GM19239 (cell line): ENCODE data around the gene NUDC.
"Not testable (repeated sequence)": the region's sequence is repeated elsewhere in the genome, so short reads cannot be mapped to it uniquely, and the experiment has no call there.

Experiments used
- DNase-seq: peaks from one replicate; pipeline ENCODE4 v3.0.0; 2011; ENCODE audit warnings: low spot score; ENCODE audit not compliant: insufficient read length
- FAIRE-seq: peaks from 2 replicates; lab custom pipeline; 2011; peaks lifted over from hg19 to GRCh38; lab: Jason Lieb, UNC

The NUDC gene

DNA sequence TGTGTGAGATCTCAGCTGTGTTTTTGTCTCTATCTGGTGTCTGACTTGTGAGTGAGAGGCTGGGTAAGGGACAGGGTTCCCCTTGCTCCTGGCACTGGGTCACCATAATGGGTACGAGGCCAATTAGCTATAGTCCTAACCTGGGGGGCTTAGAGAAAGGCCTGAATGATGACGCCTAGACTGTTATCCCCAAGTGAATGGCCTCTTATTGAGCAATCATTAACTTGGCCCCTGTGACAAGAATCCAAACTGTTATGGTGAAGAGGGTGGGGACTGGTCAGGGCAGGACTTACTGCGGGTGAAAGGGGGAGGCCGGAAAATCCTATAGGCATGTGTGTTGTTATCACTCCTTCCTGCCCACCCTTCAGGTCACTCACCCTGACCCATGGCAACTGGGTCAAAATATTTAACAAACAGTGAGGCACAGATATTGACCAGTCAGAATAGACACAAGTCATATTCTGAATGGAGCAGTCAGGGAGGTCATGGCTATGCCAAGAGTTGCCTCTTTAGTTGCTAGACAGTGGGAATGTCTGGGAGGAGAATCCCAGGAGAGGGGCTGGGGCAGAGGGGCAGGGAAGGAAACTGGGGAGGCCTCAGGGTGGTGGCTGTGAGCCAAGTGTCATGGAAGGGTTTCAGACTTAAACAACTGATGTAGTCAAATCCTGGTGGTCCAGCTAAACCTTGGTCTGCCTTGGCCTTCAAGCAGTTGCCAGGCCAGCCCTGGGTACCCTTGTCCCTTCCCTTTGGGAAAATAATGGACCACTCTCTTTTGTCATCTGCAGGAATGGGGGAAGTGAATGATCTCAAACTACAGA, 11.0 kb upstream of the NUDC start:
- DNase-seq (no peak), FAIRE-seq (no peak)

DNA sequence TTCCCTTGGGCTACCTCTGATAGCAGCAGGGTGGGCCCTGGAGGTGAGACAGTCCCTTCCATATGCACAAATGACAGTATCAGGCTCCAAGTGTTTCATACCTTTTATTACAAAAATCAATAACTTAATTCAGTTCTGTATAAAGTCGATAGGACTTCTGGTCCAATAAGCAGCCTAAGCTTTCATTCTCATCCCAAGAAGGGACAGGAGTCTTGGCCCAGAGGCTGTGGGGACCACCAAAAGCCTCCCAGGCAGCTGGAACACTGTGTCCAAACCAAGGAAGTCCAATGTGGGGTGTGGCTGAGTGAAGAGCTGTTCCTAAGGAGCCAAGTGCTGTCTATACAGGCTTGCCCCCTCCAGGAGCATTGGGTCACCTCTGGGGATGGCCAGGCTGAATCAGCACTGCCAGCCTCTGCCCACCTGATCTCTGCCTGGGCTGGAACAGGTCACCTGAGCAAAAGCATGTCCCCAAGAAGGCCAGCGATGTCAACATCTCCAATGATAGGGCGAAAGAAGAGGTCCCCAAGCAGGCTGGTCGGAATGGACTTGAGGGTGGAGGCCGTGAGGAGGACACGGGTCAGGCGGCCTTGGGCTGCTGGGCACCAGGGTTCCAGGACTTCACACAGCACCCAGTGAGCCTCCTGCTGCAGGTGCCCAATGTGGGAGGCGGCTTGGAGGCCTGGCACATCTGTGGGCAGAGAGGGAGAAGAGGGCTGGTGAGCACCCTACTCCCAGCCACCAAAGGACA, 10.0 kb upstream of the NUDC start:
- FAIRE-seq (no peak), DNase-seq (no peak)

DNA sequence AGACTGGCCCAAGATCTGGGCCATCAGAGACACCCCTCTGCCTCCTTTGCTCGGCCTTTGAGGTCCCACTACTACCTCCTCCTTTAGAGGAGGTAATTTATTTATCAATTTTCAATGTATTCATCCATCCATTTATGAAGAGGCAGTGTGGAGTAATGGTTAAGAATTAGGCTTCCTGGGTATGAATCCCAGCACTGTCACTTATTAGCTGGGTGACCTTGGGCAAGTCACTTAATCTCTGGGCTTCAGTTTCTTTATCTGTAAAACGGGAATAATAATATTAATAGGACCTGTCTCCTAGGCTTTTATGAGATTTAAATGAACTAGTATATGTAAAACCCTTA, 9.4 kb upstream of the NUDC start:
- DNase-seq (no peak), FAIRE-seq (no peak)

DNA sequence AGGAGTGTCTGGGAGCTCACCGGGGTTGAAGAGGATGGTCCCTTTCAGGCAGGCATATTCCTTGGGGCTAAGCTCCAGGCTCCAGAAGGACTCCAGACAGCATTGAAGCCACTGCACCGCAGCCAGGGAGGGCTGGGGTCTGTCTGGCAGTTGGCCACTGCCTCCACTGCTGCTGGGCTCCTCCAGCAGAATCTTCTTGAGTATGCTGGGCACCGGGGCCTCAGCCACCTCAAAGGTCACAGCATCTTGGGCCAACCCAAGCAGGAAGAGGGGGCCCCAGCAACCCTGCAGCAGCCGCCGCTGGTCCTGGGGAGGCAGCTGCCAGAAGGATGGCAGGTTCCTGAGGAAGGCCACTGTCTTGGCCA, 8.2 kb upstream of the NUDC start:
- DNase-seq, result no peak
- FAIRE-seq, result no peak

DNA sequence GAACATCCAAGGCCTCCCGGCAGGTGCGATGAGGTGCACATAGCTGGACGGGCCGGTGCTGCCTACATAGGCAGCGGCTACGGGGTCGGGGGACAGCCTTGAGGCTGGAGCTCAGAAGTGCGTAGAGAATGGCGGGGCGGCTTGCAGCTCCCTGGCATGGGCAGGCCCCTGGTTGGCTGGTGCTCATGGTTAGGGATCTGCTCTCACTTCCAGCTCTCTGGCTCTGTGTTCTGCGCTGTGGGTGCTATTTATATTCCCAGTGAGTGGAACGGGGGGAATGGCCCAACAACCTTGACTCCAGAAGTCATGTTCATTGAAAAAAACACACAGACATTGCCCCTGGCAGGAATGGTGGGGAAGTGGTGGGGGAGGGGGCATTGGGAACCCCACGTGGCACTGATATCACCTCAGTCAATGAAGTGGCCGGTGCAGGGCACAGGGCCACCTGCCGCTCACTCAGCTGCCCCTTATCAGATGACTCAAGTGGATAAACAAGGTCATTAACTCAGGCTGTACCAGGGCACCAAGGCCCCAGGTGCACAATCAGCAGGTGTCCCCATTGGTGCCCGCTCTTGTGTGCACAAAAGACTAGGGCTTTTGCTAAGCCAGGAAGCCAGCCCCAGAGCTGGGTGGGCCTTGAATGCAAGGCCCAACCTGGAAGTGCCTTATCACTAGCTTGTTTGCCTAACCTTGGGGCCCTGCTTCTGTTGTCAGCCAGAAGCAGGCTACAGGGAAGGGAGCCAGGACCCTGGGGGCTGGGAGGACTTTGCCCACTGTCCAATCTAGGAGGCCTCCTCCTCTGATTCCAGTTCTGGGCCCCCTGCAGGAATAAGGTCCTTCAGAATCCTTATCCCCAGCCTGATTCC, 7.6 kb upstream of the NUDC start, which contains the start of gene NR0B2:
NR0B2 (minus strand) TSS at position 222 of the 866 bp plus-strand sequence; CDS start at position 187, 35 bp downstream.
- no peak for FAIRE-seq
- no peak for DNase-seq

DNA sequence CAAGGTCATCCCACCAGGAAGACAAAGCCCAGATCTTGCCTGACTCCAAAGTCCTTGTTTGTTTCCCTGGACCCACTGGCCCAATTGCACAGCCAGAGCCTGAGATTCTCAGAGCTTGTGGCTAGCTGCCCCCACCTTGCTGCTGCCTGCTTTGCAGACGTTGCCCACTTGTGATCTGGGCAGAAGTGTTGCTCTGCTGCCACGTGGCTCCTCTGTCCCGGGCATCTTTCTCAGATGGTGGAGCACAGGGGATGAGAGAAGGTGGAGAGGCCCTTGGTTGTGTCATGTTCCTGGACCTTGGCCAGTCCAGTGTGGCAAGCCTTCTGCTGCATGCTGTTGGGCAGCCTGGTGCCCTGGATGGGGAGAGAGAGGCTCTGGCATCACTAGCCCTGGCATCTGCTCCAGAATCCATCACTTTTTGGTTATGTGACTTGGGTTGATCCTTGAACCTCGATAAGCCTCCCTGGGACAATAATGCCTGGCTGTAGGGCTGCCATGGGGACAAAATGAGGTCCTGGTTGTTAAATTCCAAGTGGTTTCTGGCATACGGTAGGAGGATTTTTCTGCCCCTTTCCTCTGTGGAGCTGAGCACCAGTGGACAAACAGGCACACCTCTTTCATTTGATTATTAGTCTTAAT, 6.2 kb upstream of the NUDC start:
- FAIRE-seq (no peak), DNase-seq (no peak)

DNA sequence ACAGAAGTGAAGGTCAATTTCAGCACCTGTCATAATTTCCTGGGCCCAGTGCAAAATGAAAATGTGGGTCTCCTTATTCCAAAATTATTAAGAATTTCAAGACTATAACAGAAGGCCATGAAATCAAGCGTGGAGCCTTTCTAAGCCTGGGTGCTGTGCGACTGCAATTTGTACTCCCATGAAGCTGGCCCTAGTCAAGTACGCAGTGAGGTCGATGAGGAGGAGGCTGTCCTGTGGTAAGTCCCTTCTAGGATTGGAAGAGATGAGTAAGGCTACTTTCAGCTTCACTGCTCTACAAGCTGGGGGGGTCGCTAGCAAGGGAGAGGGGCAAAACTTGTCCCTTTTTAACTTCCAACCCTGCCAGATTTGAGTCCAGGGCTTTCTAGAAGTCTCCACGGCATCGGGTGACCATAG, 410 bp upstream of the NUDC start:
- no peak for FAIRE-seq
- no peak for DNase-seq

DNA sequence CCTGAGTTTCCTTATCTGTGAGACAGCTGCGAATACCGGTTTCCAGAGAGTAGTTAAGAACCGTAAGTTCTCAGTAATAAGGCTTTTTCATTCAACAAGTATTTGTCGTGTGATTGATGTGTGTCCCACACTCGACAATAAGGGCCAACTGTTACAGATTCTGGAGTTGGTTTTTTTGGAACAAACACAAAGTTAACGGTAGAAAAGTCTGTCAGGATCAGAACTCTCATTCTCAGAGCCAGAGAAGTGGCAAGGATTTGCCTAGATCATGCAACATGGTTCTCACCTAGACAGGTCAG, 837 bp downstream of the NUDC start:
- FAIRE-seq, result peak; percentile 74
- no peak for DNase-seq

DNA sequence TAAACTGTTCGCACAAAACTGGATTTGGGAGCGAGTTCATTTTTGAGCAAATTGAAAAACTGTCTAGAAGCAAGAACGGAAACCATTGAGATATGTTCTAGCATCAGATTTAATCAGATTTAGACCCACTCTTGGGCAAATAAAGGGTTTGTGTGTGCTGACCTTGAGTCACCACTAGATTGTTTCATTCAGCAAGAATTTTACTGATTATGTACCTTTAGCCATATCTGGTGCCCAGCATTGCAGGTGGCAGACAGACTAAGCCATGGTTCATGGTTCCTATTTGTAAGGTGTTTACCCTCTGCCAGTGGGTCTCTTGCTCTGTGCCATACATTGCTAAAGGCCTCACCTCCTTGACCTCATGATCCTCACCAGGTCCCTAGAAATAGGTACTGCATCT, 1.4 kb downstream of the NUDC start:
- FAIRE-seq (no peak), DNase-seq (no peak)

DNA sequence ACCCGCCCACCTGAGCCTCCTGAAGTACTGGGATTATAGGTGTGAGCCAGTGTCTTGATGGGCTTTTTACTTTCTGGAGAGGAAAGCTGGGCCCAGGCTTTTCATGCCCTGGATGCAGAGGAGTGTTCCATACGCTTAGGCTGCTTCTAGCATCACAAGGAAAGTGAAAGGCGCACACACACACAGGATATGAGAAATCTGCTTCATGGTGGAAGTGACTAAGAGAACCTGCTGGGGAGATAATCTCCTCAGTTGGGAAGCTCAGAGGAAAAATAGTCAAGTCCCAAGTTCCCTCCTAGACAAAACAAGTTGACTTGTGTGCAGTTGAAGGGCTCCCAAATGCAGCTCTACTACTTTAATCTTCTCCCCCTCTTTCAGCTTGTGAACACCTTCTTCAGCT, 2.2 kb downstream of the NUDC start:
- DNase-seq (no peak), FAIRE-seq (no peak)

DNA sequence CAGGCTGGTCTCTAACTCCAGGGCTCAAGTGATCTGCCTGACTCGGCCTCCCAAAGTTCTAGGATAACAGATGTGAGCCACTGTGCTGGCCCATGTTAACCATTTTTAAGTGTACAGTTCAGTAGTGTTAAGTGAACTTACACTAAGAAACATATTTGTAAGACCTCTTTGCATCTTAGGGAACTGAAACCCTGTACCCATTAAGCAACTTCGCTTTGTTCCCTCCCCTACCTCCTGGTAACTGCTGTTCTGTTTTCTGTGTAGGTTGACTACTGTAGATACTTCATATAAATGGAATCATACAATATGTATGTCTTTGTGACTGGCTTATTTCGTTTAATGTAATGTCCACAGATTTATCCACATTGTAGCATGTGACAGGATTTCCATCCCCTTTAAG, 11.0 kb downstream of the NUDC start:
- no peak for DNase-seq
- FAIRE-seq, result no peak

DNA sequence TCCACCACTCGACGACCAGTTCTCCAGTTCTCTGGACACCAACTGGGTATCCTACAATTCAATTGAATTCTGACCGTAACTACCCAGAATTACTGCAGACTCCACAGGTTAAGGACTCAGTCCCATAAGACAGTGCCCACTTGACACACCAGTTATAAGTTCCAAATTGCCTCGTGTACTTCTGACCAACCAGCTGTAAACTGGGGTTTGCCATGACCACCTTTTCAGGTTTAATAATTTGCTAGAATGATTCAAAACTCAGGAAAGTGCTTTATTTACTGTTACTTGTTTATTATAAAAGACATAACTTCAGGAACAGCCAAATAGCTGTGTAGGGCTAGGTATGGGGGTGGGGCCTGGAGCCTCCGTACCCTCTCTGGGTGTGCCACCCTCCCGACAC, 15.3 kb downstream of the NUDC start:
- FAIRE-seq (no peak), DNase-seq (no peak)

DNA sequence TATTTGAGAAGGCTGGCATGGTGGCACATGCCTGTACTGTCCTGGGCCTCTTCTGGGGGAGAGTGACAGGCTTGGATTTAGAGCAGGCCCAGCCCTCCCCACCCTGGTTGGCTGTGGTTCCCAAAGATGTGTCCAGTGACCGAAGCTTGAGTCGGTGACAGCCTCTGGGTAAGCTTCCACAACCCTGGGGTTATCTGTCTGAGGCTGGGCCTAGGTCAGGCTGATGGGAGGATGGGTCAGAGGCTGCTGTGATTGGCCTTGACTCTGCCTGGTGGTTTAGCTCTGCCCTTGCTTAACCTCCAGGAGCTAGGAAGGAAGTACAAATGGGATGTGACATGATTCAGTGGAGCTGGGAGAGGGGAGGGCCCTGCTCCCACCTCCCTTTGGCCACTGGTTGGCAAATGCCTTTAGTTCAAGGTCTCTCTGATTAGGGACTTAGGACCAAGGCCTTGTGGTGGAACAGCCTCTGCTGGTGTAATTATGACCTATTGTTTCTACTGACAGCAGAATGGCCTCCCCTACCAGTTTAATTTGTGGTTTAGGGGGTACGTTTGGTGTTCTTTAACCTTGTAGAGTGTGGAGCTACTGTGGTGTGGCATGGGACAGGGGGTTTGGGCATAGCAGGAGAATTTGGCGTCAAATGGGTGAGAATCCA, 16.6 kb downstream of the NUDC start:
- no peak for DNase-seq
- no peak for FAIRE-seq

DNA sequence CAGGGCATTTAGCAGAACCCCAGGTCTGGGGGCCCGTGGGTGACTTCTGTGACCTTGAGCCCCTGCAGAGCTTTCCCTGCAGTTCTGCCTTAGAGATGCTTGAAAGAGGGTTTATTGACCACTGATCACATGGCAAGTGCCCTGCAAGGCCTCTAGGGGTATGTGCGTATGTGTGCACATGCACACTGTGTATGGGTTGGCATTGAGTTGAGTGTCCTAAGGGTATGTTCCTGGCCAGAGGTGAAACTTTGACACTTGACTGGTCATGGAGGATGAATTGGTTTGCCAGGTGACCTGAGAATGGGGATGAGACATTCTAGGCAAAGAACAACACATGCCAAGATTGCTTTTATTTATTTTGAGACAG, 17.1 kb downstream of the NUDC start:
- no peak for DNase-seq
- no peak for FAIRE-seq

DNA sequence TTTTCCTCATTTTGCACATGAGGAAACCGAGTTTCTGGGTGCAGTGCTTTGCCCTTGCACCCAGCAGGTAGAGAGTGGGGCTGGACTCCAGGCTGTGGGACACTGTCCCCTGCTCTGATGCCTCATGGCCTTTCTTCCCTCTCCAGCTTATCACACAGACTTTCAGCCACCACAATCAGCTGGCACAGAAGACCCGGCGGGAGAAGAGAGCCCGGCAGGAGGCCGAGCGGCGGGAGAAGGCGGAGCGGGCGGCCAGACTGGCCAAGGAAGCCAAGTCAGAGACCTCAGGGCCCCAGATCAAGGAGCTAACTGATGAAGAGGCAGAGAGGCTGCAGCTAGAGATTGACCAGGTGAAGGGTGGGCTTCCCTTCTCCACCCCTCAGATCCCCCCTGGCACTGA, 19.8 kb downstream of the NUDC start:
- FAIRE-seq, result no peak
- no peak for DNase-seq

DNA sequence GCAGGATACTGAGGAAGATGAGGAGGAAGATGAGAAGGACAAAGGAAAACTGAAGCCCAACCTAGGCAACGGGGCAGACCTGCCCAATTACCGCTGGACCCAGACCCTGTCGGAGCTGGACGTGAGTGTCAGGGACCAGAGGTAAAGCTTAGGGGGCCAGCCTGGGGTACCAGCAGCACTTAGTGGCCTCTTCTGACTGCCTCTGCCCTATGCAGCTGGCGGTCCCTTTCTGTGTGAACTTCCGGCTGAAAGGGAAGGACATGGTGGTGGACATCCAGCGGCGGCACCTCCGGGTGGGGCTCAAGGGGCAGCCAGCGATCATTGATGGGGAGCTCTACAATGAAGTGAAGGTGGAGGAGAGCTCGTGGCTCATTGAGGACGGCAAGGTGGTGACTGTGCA, 21.1 kb downstream of the NUDC start:
- FAIRE-seq (no peak), DNase-seq (no peak)

DNA sequence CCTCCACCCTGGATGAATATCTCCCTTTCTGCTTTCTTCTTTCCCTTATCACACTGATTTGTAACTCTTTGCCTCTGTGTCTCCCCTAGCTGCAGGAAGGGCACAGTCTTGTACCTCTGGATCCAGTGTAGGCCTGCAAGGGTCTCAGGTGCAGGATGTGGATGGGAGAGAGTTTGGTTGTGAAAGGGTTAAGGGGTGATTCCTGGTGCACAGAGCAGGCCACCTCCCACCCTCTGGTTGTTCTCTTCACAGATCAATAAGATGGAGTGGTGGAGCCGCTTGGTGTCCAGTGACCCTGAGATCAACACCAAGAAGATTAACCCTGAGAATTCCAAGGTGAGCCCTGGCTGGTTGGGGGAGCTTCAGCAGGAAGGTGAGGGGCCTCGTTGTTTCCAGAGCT, 23.6 kb downstream of the NUDC start:
- FAIRE-seq (no peak), DNase-seq (no peak)

DNA sequence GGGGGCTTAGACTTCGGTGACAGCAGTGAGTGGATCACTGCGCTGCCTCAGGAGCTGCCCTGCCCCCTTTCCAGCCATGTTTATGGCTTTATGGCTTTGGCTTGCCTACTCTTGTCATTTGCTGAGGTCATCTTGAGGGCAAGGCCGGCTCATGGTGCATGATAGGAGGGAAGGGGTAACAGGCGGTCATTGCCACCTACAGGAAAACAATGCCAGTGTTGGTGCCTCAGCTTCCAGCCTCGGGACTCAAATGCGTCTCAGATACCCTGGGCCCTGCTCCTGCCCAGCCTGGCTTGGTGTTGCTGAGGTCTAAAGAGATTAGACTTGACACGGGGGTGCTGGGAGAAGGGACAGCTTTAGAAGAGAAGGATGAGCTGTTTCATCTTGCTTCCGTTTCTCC, 24.2 kb downstream of the NUDC start:
- FAIRE-seq, result no peak
- DNase-seq, result no peak

DNA sequence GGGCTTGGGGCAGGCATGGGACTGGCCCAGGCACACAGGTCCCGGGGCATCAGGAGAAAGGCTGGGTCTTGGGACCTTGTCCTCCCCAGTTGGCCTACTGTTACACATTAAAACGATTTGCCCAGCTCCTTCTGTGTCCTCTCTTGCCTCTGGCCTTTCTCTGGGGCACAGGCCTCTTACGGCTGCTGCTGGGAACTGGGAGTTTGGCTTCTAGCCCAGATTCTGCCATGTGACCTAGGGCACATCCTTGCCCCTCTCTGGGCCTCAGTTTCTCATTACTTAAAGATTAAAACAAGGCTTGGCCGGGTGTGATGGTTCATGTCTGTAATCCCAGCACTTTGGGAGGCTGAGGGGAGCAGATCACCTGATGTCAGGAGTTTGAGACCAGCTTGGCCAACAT, 24.7 kb downstream of the NUDC start:
- no peak for FAIRE-seq

DNA sequence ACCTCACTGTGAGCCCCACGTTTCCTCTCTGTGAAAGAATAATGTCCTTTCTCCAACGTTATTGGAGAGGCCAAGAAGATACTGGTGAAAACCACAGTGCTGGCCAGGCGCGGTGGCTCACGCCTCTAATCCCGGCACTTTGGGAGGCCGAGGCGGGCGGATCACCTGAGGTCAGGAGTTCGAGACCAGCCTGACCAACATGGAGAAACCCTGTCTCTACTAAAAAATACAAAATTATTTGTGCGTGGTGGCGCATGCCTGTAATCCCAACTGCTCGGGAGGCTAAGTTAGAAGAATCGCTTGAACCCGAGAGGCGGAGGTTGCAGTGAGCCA, 27.1 kb downstream of the NUDC start:
- DNase-seq, FAIRE-seq: not testable (repeated sequence)

More for the DNA sequence above, 24.7 kb downstream of the NUDC start:
- DNase-seq, result no peak
